Hematopoietic multipotent progenitor cell treated with erythropoietin and hydrocortisone succinate and interleukin-3 and kit ligand, for 15 days (in vitro differentiated cells): ENCODE results near the gene GAREM1.

ENCODE experiments used
- DNase-seq: peaks from one replicate; pipeline ENCODE4 v3.0.0-alpha.2; 2015; ENCODE audit warnings: low spot score

Gene GAREM1

DNA sequence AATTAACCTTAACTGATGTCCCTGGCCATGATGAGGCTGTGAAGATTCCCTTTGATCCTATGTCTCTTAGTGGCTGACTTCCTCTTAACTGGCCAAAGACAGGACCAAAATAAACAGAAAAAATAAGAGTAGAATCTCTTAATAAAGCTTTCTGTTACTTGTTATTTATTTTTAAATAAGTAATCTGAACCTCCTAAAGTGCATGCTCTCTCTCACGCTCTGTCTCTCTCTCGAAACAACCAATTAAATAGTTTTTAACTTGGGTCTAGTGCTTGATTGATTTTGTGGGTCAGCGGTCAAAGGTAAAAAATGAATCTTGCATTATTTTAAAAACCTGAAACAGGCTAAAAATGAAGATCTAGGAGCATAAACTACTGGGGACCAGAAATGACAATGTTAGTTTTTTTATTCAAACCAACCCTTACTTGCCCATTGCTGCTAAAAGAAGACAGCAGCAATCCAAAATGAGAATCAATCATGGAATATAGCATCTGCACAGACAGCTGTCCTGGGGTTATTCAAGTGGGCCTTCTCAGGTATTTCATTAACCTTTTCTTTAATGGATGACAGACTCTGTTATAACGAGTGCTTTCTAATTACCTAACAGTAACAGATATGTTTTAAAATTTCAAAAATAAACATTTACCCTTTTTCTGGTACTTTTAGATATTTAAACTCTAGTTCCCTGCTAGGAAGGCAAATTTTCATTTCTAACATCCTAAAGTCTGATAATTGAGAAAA lies 11.2 kb downstream of the GAREM1 start:
- DNase-seq = no peak

DNA sequence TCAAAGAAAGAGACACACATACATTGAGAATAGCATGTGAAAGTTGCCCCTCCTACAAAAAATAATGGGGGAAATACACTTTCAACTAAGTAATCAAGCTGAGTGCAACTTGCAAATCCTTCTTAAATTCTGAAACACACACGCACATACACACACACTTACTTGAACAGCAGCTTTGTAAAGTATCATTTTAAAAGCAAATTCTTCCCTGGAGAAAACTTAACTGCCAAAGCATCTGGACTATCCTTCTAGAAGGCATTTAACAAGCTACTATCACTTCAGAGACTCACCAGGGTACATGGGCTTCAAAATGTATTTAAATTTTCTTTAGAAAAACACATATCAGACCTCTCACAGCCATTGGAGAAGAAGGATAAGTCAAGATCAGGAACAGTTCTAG lies 15.3 kb downstream of the GAREM1 start:
- no peak for DNase-seq

DNA sequence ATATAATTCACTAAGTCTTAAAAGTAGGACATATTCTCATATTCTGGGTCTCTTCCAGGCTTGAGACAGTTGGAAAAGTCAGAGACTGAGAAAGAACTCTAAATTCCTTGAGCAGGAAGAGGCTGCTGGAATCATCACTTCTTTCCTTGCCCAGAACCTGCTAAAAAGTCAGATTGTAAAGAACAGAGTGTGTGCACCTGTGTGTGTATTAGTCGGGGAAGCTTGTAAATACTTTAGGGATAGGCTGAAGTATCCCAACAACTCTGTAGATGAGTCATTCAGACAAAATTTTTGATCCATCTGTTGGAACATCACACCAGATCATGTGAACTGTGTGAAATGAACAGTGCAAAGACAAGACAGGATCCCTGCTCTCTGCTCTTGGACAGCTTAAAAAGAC lies 16.1 kb downstream of the GAREM1 start:
- no peak for DNase-seq

- no peak for DNase-seq
Observed at GRCh38 chr18:32450874-32451273, 19.8 kb downstream of the GAREM1 start.

GRCh38 chr18:32450026-32450691 lies 20.5 kb downstream of the GAREM1 start:
- no peak for DNase-seq

GRCh38 chr18:32446780-32447179 lies 23.9 kb downstream of the GAREM1 start:
- no peak for DNase-seq

GRCh38 chr18:32445846-32446245 lies 24.8 kb downstream of the GAREM1 start:
- no peak for DNase-seq

DNA sequence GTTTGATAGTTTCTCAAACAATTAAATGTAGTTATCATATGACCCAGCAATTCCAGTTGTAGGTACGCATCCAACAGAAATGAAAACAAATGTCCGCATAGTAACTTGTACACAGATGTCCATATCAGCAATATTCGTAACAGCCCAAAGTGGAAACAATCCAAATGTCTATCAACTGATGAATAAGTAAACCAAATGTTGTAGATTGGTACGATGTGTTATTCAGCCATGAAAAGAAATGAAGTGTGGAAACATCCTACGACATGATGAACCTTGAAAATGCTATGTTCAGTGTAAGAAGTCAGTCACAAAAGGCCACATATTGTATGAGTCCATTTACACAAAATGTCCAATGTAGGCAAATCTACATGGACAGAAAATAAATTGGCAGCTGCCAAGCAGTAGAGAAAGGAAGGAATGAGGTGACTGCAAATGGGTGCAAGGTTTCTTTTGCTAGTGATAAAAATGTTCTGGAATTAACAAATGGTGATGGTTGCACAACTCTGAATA lies 26.9 kb downstream of the GAREM1 start:
- DNase-seq = no peak

- DNase-seq = no peak
Observed at GRCh38 chr18:32443033-32443705, 27.5 kb downstream of the GAREM1 start.

DNA sequence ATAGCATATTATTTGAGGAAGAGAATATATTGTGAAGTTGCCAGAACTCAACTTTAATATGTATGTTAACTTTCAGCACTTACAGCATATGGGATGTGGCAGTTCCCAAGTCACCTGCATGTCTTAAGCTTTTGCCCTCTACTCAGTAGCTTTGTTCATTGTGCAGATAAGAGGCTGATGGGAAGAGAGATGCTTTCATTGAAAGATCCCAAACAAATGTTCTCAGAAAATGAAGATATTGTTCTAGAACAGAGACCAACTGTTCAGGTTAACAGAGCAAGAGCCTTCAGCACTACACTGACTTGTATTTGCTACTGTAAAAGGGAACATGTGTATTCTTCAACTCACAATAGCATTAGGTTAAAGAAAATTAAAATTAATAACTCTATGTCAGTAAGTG lies 28.1 kb downstream of the GAREM1 start:
- DNase-seq = no peak

GRCh38 chr18:32441533-32441932 lies 29.1 kb downstream of the GAREM1 start:
- no peak for DNase-seq

DNA sequence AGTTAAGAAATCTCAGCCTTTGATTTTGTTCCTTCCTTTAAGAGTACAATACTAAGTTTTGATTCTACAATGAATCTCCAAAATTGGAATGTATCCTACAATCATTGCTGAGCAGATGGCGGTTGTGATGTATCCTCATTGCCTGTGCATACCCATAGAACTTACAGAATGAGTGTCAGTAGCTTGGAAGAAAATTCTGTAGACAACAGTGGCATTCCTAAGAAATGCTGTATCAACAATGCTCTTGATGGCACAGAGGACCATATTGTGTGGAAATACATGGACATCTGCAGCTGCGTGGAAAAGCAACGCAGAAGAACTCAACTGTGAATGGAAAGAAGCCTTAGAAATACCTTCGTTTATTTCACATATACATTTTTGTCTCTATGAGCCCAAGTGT lies 30.2 kb downstream of the GAREM1 start:
- DNase-seq = no peak

DNA sequence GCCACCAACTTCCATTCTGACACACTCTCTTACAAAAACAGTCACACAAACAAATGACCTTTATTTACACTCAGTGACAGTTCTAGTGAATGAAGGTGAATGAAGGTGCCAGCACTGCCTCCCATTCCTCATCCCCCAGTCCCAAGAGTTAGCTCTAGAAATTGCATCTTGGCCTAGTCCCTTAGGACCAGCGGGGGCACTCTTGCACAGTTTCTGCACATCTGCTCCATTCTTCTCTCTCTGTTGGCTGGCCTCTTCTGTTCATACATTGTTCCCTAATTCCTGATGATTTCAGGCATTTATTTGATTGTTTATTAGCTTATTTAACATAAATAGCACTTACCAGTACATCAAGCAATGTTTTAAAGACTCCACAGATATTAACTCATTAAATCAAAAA lies 30.9 kb downstream of the GAREM1 start:
- DNase-seq = no peak

DNA sequence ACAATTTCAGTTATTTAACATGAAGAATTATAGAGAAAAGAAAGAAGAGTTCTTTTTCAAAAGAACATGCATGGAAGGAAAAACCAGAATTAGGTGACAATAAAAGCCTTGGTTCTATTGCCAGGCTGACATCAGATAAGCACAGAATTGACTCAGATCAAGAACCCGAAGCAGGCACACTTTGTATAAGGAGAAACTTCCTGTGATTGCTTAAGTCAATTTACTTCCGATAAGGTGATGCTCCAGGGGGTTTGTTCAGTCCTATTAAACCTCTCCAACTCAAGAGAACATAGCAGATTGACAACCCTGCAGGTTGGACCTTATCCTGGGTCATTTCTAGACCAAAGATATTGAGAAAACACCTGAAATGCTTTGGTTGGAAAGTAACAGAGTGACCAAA lies 31.4 kb downstream of the GAREM1 start:
- DNase-seq = no peak

DNA sequence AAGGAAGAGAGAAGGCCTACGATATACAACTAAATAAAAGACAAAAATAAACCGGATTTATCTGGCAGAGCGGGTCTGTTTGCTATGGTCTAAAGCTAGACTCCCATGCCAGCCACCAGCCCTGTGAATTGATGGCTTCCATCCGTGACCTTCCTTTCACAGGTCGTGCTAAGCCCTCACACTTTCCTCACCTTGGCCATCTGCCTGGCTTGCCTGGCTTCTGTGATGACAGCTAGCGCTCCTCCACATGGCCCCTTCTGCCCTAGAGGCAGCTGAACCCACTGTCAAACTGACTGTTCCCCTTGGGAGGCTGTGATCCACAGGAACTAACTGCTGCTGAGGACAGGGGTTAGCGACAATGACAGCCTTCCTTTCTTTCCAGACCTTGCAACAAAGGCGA lies 32.5 kb downstream of the GAREM1 start:
- no peak for DNase-seq

DNA sequence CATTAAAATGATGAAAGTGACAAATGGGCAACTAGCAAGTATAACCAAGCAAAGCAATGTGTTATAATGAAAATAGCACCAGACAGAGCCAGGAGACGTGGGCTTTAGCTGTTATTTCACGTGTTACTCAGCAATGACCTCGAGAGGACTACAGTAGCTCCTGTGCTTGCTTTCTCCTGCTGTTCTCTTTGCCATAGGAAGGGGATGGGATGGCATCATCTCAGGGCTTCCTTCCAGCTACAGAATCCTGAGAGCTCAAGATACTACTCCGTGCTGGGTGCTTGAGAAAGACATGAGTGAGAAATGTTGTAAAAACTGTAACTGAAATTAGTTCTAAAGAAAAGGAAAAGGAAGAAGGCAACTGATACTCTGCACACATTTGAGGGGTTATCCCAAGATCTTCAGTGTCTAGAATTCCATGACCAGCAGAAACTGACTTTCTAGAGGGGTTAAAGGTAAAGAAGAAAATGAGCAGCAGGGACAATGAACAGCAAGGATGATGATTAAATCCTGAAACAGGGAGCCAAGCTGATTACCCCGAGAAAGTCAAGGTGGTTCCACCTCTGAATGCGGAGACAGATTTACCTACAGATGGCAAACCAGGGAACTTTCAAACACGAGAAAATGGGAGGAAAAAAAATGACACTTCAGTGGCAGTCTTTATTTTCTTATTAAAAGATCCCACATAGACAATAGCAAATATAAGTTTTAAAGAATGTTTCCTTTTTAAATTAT lies 33.4 kb downstream of the GAREM1 start:
- DNase-seq = no peak

DNA sequence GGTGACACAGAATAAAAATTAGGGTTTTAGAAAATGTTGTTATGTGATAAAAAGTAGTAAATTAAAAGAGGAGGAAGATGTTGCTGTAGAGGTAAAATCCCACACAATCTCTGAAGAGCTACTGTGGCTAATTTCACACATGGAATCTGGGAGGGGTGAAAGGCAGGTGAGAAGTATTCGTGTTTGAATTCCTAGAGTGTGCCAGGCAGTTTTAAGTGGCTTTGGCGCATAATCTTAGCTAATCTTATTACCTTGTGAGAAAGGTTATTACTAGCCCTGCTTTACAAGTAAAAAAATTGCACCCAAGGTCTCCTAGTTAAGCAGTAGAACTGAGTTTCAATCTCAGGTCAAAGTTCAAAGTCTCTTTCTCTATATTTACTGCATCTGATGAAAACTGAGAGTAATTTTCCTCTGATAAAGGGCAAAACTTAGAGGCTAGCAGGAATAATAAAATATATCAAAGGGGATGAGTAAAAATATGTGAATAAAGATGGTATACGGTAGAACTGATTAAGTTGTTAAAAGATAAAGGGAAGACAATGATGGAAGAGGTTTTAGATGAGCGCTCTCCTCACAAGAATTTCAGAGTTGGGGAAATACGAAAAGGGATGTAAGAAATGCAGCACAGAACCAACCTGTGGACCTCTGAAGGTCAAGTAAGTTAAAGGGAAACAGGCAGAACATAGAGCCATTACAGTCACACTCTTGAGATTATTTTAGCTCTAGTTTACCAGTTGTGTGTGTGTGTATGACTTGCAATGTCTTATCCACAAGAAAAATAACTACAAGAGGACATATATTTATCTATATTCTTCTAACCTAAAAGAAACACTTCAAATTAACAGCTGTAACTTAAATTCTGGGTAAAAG lies 34.8 kb downstream of the GAREM1 start:
- no peak for DNase-seq

DNA sequence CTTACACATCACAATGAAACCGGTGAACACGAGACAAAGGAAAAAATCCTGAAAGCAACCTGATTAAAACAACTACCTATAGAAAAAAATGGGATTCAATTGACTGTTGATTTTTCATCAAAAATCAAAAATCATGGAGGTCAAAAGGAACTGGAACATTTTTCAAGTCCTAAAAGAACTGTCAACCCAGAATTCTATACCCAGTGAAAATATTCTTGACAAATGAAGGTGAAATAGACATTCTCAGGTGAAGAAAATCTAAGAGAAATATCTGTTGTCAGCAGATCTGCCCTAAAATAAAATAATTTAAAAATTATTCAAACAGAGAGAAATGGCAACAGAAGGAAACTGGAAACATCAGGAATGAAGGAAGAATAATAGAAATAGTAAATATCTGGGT lies 38.9 kb downstream of the GAREM1 start:
- DNase-seq = no peak

DNA sequence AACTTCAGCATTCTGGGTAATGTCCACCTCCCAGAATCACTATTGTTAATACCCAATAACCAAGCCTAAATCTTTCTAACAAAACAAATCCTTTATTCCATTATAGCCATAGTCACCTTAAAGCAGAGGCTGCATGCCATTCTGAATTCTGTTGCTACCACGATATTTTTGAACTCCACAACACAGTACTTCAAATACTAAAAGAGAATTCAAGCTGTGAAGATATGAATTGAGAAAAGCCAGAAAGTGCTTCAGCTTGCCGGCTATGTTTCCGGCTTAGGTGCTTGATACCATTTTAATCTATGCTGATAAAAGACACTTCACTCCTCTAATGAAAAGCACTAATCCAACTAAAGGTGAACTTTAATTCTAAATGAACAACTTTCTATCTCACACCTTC lies 41.3 kb downstream of the GAREM1 start:
- DNase-seq = no peak

DNA sequence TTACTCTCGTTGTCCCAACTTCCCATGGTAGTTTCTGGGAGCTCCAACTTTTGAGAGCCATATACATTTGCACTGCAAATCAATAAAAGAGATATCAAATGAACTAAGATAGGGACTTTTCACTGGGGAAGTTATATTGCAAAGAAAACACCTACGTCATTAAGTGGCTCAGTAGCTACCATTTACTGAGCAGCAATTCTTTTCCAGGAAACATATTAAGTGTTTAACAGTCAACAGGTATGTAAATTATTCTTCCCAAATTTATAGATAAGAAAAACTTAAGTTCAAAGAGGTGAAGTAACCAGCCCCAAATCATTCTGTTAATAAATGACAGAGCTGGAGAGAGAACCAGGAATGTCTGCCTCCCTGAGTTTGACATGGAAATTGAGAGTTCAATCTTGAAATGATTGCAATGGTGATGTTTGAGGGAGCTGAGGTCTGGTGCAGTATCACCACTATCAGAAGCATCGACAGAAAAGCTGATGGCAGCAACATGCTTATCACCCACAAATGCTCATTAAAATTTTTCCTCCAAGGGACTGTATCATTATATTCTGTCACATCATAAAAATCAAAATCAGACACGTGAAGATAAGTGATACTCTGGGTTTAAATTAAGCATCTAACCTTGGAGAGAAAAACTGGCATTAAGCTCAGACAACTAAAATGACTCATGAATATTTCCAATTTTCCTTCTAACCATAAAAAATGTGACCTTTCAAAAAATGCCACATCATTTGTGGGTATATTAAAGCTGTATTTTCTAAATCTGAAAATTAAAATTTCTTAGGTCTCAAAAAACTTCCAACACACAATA lies 43.4 kb downstream of the GAREM1 start:
- DNase-seq = no peak

DNA sequence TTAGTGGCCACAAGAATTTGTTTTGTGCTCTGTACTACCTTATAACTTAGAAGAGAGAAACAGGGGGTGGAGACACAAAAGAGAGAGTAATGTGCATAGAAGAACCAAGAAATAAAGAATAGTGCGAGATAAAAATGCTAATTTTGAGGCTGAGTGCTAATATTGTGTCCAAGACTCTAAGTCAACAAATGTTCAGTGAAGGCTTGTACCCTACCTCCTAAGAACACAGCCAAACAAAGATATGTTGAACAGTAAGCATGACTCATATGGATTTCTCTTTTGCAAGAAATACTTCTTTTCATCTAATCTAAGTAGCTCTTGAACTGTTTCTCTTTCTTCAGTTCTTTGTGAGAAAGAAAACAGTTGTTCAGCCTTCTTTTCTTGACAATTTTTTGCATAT lies 45.2 kb downstream of the GAREM1 start:
- DNase-seq = no peak
